HL-60 (cell line): ENCODE results near the gene CNFN.
A peak's percentile ranks its signal among the peaks of the same experiment; 100 is the strongest.

ENCODE experiments used
- DNase-seq, 2 experiments: peaks; one replicate each; pipeline ENCODE4 v3.0.0-alpha.2; 2010 to 2020; ENCODE audit warnings: low read depth in 1 of 2, low spot score in 1 of 2
- H3K27ac ChIP-seq: fragments of 250-450 bp; sonication (Bioruptor Pico); replicated peaks from 2 replicates; pipeline ENCODE4 v1.5.1; 2020; ENCODE audit warnings: mild to moderate bottlenecking, moderate library complexity
- H3K27me3 ChIP-seq: fragments of 250-450 bp; sonication (Bioruptor Pico); 2 replicates; pipeline ENCODE4 v1.5.1; 2021; ENCODE audit warnings: mild to moderate bottlenecking, moderate library complexity; ENCODE audit not compliant: insufficient read depth, poor library complexity, severe bottlenecking
- H3K4me3 ChIP-seq: replicated peaks from 2 replicates; pipeline ENCODE4 v1.5.1; 2011; ENCODE audit warnings: mild to moderate bottlenecking, control low read depth, low read length; ENCODE audit not compliant: insufficient read depth
- CTCF ChIP-seq: IDR thresholded peaks from one replicate; pipeline ENCODE4 v1.5.1; 2011; ENCODE audit warnings: low read length, control low read depth, inconsistent platforms; ENCODE audit not compliant: insufficient read depth
- GABPA ChIP-seq: IDR thresholded peaks from 2 replicates; pipeline ENCODE4 v1.6.1; 2012; ENCODE audit warnings: low read depth
- POLR2AphosphoS5 ChIP-seq: IDR thresholded peaks from 2 replicates; pipeline ENCODE4 v1.6.1; 2012; ENCODE audit warnings: low read depth
- REST ChIP-seq: IDR thresholded peaks from 2 replicates; pipeline ENCODE4 v1.6.1; 2012; ENCODE audit warnings: low read depth; ENCODE audit not compliant: insufficient replicate concordance
- SPI1 ChIP-seq: IDR thresholded peaks from 2 replicates; pipeline ENCODE4 v1.6.1; 2012; ENCODE audit warnings: low read depth, mild to moderate bottlenecking, borderline replicate concordance

The CNFN gene

GRCh38 chr19:42374826-42375376 lies 15.2 kb downstream of the CNFN start:
- TF ChIP-seq REST: no peak
- no peak for TF ChIP-seq POLR2AphosphoS5
- no peak for TF ChIP-seq CTCF
- no peak for TF ChIP-seq SPI1
- Histone ChIP-seq H3K27me3 (no peaks in the 10 kb centered on the region), H3K4me3 (no peak overlapping the region), H3K27ac (no peak overlapping the region)
- no peak for DNase-seq

GRCh38 chr19:42370626-42371175 lies 19.4 kb downstream of the CNFN start:
- TF ChIP-seq POLR2AphosphoS5 (no peak), SPI1 (peak; percentile 20; the same call in 1 of the 2 replicates), CTCF (no peak)
- peak in 1 of 2 experiments; percentile 25 for DNase-seq
- H3K27ac ChIP-seq: no peak overlapping the region
- H3K27me3 ChIP-seq: no peaks in the 10 kb centered on the region
- no peak overlapping the region for H3K4me3 ChIP-seq

DNA sequence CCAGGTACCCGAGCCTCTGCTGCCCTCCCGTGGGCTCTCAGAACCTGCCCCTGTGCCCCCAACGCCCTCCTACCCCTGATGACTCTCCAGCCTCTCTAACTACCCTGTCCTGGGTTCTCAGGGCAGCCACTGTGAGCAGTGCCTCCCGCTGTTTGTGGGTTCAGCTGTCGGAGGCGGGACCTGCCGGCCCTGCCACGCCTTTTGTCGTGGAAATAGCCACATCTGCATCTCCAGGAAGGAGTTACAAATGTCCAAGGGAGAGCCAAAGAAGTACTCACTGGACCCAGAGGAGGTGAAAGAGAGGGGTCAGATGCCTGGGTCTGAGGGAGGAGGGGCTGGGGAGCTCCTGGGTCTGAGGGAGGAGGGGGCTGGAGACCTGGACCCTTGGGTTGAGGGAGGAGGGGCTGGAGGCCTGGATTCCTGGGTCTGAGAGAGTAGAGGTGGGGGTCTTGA lies 20.0 kb downstream of the CNFN start:
- H3K4me3 ChIP-seq: no peak overlapping the region
- no peak for TF ChIP-seq POLR2AphosphoS5
- no peak for TF ChIP-seq REST
- TF ChIP-seq CTCF: no peak
- no peak for TF ChIP-seq GABPA
- no peak for TF ChIP-seq SPI1
- no peaks in the 10 kb centered on the region for H3K27me3 ChIP-seq
- H3K27ac ChIP-seq: no peak overlapping the region
- no peak for DNase-seq
